GM21619 (cell line): ENCODE measurements around the gene ARHGAP25.
"Not testable (repeated sequence)": the region's sequence is repeated elsewhere in the genome, so short reads cannot be mapped to it uniquely, and the experiment has no call there.

ENCODE experiments used
- ATAC-seq: cut with Tn5 transposase; IDR thresholded peaks from one replicate; pipeline ENCODE4 v1.9.1; 2021; ENCODE audit not compliant: unreplicated experiment

ARHGAP25 gene

DNA sequence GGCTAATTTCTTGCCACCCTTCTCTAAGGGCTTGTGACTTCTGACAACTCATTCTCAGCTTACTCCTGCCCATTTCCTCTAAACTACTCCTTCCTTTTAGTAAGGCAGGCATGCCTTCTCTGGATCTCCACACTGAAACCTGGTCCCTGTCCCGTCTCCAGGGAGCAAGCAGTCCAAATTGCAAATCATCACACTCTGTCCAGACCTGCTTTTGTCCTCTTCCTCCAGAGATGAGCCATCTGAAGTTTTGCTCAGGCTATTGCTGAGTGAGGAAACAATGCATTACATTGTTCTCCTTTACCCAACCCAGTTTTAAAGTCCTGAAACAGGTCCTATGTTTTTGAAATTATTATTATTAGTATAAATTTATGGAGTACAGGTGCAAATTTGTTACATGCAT lies 57.3 kb downstream of the ARHGAP25 start:
- no peak for ATAC-seq

DNA sequence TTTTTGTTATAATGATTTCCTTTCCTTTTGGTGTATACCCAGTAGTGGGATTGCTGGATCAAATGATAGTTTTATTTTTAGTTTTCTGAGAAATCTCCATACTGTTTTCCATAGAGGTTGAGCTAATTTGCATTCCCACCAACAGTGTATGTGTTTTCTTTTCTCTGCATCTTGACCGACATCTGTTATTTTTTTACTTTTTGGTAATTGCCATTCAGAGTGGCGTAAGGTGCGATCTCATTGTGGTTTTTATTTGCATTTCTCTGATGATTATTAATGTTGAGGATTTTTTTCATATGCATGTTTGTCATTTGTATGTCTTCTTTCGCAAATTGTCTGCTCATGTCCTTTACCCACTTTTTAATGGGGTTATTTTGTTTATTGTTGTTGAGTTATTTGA lies 58.1 kb downstream of the ARHGAP25 start:
- no peak for ATAC-seq

DNA sequence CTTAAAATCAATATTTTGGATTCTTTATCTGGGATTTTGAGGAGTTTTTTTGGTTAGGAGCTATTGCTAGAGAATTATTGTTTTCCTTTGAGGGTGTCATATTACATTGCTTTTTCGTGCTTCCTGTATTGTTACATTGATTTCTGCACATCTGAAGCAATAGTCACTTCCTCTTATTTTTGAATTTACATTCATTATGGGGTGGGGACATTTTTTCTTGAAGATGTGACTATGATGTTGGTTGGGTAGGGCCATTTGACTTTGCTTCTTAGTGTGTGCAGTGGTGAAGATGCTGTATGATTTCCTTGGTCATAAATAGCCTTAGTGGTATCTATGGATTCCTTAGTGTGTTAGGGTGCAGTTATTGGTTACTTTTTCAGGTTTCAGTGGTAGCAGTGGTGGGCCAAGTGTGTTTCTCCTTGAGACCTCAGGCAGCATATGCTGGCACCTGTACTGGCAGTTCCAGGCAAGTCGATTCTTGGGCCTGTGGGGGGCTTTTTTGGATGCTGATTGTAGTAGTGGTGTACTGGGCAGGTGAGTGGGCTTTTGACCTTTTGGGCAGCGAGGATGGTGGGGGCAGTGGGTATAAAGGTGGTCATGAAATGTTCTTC lies 61.8 kb downstream of the ARHGAP25 start:
- no peak for ATAC-seq

DNA sequence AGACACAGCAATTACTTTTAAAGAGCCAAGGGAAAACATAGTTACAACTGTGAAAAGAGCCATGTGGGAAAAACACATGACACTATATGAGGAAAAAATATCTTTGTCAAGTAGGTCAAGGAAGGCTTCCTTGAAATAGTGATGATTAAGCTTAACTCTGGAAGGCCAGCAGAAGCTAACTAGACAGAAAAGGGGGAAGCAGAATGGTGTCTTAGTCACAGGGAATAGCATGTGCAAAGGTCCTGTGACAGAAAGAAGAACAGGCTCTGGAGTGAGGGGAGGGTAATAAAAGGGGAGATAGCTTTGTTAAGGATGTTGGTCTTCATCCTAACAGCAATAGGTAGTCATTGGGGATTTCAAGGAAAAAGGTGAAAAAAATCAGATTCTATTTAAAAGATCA lies 64.0 kb downstream of the ARHGAP25 start:
- ATAC-seq = no peak

DNA sequence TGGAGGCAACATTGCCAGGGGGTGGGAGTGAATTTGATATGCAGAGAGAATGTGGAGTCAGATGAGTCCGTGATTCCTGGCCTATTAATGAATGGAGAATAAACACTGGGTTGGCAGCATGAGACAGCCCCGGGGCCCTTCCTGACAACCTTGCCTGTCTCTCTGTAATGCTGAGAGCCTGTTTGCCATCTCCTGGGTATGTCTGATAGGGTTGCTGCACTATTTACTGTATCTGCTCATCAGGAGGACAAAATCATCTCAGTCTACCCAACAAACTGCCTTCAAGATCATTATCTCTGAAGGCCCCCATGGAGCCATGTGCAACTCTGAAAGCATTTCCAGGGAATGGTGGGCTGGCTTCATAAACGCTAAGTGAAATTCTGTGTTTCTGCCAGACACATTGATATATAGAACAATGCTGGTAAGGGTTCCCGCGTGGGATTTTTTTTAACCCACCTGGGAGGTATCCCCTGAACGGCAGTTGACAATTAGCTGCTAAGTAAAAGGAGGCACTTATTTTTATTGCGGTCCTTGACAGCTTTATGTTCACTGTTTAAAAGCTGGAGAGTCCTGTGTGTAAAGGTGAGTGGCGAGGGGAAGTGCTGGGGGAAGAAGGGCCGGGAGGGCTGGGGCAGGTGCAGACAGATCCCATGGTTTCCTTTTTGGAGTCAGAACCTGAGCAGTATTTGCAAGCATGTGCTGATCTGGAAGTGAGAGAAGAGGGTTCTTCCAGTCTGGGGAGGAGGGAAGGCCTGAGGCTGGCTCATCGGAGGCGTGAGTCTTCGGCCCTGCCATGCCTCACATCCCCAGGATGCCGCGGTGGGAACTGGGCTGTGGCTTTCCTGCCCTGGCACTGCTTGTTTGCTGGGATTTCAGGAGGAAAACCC lies 64.8 kb downstream of the ARHGAP25 start:
- ATAC-seq = no peak

DNA sequence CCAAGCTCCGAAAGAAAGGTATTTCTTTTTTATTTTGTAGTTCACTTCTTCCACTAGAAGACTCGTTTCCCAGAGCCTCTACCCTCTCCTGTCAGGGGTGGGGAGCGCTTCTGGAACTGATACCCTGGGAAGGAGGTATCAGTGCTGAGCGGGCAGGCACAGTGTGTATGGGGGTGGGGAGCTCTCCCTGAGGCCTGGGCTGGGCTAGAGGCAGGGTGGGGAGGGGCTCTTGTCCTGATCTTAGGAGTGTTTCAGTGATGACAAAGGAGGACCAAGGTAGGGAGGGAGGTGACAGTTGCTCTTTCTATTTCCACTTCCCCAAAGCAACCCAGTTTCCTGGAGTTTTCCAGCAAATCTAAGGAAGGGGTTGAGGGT lies 65.4 kb downstream of the ARHGAP25 start:
- no peak for ATAC-seq

DNA sequence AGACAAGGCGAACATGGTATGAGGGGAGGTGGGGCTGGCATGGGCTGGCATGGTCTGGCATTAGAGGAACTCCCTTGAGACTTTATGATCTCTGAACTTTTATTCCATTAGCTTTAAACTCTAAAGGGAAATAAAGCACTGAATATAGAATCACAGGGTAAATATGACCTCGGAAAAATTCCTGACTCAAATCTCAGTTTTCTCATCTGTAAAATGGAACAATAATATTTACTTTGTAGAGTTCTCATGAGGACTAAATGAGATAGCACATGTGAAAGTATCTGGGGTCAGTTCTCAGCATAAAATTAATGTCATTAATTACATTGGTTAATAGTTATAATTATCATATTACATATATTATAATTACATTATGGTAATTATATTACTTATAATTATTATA lies 65.9 kb downstream of the ARHGAP25 start:
- ATAC-seq = no peak

DNA sequence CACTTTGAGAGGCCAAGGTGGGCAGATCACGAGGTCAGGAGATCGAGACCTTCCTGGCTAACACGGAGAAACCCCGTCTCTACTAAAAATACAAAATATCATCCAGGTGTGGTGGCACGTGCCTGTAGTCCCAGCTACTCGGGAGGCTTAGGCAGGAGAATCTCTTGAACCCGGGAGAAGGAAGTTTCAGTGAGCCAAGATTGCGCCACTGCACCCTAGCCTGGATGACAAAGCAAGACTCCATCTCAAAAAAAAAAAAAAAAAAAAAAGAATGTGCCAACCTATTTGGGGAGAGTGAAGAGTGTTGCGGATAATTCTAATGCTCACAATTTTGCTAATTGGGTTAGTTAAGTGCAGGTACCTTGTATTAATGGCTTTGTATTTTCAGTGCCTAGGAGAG lies 67.5 kb downstream of the ARHGAP25 start:
- not testable (repeated sequence) for ATAC-seq

DNA sequence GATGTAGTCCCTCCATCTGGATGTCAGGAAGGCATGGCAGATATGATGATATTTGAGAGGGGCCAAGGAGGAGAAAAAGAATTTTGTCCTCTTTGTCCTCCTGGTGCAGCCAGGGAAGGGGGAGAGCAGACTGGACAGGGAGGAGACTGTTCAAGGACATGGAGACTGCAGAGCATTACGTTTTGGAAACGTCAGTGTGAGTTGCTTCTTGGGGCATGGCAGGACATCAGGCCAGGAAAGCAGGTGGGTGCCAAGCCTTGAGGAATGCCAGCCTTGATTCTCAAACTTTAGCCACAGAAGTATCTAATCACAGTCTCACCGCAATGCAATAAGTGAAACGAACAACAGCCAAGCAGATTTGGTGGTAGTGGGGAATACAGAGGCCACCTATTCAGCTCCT lies 70.4 kb downstream of the ARHGAP25 start:
- ATAC-seq = no peak

DNA sequence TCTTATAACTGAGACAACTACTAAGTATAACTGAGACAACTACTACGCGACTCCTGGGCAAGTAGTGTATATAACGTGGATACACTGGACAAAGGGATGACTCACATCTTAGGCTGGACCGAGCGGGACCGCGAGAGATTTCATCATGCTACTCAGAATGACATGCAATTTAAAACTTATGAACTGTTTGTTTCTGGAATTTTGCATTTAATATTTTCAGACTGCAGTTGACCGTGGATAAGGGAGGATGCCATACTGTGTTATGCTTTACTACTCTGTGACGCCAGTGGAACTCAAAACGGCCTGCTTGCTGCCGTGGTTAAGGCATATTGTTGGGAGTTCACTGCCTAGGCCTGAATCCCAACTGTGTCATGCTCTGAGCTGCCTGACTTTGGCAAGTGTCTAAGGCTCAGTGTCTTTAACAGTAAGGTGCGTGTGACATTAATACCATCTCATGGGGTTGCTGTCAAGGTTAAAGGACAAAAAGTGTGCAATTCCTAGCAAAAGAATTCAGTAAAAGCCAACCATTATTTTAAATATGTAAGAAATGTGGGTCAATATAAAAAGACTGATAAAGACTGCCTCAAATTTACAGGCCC lies 72.0 kb downstream of the ARHGAP25 start:
- no peak for ATAC-seq

DNA sequence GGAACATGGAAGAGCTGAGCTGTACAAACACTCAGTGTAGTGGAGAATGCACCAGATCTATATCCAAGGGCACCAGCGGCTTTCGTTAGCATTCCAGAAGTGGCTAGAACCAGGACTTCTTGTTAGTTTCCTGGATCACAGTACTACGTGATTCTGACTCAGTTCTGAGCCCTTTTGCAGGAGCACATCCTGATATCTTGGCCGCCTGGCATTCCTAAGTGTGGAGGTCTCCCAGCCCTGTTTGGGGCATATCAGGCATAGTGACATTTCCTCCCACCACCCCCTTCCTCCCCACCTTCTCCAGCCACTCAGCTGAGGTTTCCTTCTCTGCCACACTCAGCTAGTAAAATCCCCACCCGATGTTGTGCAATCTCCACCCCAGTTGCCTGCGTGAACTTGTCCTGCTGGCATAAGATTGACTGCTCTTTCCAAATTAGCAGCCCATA lies 73.2 kb downstream of the ARHGAP25 start:
- ATAC-seq = no peak

DNA sequence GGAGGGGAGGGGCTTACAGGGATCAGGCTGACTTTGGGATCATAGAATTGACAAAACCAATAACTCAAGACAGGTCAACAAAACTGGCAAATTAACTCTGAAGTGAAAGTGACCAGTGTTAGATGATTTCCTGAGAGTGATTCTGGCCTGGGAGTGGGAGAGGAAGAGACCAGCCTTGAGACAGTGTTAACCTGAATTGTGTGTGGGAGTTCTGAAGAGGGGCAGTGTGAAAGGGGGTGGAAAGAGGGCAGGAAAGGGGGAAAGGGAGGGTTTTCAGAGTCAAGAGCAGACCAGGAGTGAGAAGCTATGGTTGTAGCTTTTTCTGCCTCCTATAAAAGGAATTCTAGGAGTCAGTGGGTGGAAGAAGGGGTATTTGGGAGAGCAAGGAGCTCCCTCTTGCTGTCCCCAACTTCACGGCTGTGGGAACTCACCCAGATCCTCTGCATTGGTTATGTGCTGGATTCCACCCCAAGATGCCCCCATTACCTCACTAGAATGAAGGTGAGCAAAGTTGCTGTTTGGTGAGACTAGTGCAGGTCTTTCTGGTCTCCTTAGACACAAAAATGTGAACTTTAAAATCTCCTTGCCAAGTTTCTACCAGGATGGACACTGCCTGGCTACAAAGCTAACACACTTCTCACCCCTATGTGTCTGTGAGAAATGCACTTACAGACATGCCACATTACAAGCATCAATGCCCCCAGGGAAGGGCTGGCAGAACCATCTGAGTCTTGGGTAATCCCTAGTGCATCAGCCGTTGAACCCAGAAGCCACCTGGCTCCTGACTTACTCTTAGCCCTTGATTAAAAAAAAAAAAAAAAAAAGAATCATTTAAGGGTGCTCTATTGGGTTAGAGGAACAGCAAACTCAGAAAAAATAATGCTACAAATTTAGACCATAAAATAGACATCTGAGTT lies 75.0 kb downstream of the ARHGAP25 start:
- ATAC-seq = no peak

DNA sequence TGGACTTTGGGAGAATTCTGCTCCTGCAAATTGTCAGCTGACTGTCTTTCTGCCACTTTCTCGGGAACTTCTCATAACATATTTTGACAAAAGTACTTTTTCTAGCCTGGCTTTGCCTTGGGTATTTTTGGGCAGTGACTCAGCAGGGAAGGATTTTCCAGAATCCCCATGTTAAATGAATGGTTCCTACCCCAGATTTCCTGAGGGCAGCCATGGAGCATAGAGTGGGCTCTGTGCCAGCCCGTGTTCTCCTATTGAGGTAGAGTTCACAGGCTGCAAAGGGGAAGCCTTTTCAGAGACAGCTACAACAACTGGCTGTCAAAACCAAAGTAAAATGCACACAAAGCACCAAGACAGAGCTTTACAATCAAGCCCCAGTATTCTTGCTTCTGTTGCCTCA lies 76.8 kb downstream of the ARHGAP25 start:
- ATAC-seq = no peak

DNA sequence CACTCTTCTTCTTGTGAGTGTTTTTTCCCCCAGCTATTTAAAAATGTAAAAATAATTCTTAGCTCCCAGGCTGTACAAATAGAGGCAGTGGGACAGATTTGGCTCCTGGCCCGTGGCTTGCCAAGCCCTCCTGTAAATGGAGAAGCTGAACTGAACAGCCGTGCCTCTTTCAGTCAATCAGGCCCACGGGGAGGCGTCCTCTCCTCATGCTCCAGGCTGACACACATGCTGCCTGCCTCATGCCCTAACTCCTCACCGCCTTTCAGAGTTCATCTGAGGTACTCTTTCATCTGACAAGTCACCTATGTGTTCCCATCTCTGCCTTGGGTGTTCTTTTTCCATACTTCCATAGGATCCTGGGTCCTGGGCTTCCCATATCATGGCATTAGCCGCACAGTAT lies 77.6 kb downstream of the ARHGAP25 start:
- ATAC-seq = no peak

DNA sequence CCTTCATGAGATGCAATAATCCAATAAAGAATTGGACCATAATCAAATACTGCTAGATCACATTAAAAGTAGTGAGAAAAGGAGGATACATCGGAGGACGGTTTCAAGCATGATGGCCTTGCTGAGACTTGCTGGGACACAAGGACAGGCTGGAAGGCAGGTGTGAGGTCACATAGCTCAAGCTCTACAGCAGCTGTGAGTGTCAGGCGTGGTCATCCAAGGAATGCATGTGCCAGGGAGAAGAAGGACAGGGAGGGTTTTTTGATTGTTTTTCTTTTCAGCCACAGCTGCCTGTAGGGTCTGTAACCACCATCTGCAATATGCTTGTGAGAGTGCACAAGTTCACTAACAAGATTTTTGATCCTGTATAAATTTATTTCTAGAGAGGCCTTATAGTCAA lies 79.0 kb downstream of the ARHGAP25 start:
- ATAC-seq = no peak

DNA sequence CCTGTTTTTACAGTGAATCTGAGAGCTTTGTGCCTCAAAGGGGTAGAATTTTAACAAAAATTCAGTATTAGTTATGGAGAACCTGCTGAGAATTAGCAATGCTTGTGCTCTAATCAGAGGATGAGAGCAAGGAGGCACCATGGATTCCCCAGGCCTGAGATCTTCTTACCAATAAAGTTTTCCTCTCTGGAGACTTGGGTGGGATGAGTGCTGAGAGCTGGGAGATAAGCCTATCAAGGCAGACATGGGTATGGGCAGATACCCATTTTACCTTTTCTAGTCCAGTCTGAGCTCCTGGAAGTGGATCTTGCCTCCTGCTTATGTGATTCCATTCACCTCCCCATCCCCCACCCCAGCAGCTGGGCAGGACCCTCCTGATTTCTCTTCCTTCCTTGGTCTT lies 82.7 kb downstream of the ARHGAP25 start:
- no peak for ATAC-seq

DNA sequence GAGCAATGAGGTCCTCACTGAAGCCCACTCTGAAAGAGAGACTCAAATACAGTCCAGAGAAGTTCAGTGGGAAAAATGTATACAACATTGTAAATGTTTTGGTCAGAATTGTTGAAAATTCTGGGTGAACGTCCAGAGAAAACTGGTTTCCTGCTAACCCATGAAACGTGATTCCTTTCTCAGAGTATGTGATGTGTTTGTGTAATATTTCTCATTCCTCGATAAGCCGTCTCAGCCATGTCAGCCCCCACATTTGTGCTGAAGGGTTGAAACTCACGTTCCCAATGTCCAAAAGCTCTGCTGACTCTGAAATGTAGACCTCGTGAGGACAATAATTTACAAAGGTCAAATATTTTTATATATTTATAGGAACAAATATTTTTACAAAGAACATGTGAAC lies 84.9 kb downstream of the ARHGAP25 start:
- no peak for ATAC-seq

DNA sequence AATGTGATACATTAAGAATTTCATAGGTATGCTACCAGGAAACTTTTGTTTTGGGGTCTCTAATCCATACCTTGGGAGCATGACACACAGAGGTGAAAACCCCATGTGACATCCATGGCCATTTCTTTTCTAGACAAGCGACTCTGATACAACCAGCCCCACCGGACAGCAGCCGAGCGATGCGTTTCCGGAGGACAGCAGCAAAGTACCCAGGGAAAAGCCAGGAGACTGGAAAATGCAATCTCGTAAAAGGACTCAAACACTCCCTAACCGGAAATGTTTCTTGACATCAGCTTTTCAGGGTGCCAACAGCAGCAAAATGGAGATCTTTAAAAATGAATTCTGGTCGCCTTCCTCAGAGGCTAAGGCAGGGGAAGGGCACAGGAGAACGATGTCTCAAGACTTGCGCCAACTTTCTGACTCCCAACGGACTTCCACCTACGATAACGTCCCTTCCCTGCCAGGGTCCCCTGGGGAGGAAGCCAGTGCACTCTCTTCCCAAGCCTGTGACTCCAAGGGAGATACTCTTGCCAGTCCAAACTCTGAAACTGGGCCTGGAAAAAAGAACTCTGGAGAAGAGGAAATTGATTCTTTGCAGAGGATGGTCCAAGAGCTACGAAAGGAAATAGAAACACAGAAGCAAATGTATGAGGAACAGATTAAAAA lies 87.7 kb downstream of the ARHGAP25 start:
- no peak for ATAC-seq

DNA sequence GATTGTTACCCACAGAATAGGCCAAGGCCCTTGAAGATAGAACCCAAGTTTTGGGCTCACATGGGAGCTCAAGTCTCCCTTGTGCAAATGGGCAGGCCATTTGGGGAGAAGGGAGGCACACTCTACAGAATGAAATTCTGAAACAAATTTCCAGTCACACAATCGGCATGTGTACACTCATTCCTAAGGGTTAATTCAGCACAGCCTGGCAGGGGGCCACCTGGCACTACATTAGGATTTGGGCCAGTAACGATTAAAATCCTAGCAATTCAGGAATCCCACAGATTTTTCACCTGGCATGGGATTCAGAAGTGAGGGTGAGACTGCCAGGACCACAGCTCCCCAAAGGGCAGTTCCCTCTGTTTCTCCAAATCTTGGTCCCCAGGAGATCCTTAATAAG lies 90.2 kb downstream of the ARHGAP25 start:
- ATAC-seq = no peak

DNA sequence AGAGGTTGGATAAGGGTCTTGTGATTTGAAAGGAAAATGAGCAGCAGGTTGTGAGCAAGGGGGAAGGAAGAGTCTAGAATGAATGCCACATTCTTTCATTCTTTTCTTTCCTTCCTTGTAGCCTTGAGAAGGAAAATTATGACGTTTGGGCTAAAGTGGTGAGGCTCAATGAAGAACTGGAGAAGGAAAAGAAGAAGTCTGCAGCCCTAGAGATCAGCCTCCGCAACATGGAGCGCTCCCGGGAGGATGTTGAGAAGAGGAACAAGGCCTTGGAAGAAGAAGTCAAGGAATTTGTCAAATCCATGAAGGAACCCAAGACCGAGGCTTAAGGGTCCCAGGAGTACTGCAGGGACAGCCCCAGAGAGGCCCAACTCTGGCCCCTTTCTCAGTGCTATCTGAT lies 91.3 kb downstream of the ARHGAP25 start:
- no peak for ATAC-seq

DNA sequence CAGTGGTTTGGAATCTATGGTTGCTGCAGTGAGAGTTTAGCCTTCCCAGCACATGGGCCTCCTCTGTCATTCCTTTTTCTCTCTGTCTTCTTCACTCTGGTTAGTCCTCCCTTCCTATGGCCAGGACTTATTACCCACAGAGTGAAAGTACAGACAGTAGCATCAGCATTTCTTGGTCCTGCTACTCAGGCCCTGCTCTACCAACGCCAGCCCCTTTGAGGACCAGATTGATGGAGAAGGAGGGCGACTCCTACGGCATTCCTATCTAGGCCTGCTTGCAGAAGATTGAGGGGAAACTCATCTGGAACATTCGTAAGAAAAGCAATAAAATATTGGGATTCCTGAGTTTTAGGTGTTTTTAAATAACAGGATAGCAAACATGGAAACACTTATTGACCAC lies 93.1 kb downstream of the ARHGAP25 start:
- no peak for ATAC-seq
